Activated B cell treated with CpG ODN at 0.5 μM for 24 hours (primary cell): Measurements from ENCODE around the gene UCN2. TPM values are rescaled to one million over a fixed set of nuclear protein-coding genes. Genes with fewer than 3 reads are reported as not detected.

Source experiments
- ATAC-seq: fragments of 200-7000 bp; cut with Tn5 transposase; one replicate; pipeline ENCODE4 v1.10.0; 2021; ENCODE audit warnings: low read depth, mild to moderate bottlenecking, moderate library complexity
- CTCF ChIA-PET: fragments of 350-600 bp; sonication (Branson Sonifier 250); formaldehyde crosslinking; loops from one replicate; lab custom pipeline; 2021; ENCODE audit warnings: antibody characterized with exemption; lab: Charles Lee
- POLR2A ChIA-PET: fragments of 350-600 bp; sonication (Branson Sonifier 250); formaldehyde crosslinking; loops from one replicate; lab custom pipeline; 2021; ENCODE audit warnings: antibody characterized with exemption; lab: Charles Lee
- DNase-seq: peaks from one replicate; pipeline ENCODE4 v3.0.0; 2022
- H3K27ac Mint-ChIP-seq: one replicate; pipeline ENCODE4 v1.8.0; 2020; ENCODE audit warnings: mixed read lengths
- H3K27me3 Mint-ChIP-seq: one replicate; pipeline ENCODE4 v1.8.0; 2021; ENCODE audit warnings: mixed read lengths
- H3K36me3 Mint-ChIP-seq: one replicate; pipeline ENCODE4 v1.8.0; 2021; ENCODE audit warnings: low read depth, mixed read lengths
- H3K4me1 Mint-ChIP-seq: one replicate; pipeline ENCODE4 v1.8.0; 2021; ENCODE audit warnings: mixed read lengths
- H3K4me3 Mint-ChIP-seq: one replicate; pipeline ENCODE4 v1.8.0; 2020; ENCODE audit warnings: mild to moderate bottlenecking, mixed read lengths
- H3K9me3 Mint-ChIP-seq: one replicate; pipeline ENCODE4 v1.8.0; 2020; ENCODE audit warnings: mixed read lengths
- intact Hi-C: fragments of 100-400 bp; cut with micrococcal nuclease; formaldehyde crosslinking; loops from one replicate; pipeline ENCODE4 v1.15.1; 2024
- total RNA-seq: library from RNA; stranded (reverse); gene quantifications from 2 replicates; pipeline ENCODE4 v1.2.3, GENCODE V29; 2022
- TF ChIP-seq, protein P1 (sequence below): fragments of 200-600 bp; IDR thresholded peaks from one replicate; pipeline ENCODE4 v1.8.0; 2022; ENCODE audit warnings: antibody characterized with exemption, mild to moderate bottlenecking

UCN2 gene
- total RNA-seq, 1 donor from 2014 or later = not detected

DNA sequence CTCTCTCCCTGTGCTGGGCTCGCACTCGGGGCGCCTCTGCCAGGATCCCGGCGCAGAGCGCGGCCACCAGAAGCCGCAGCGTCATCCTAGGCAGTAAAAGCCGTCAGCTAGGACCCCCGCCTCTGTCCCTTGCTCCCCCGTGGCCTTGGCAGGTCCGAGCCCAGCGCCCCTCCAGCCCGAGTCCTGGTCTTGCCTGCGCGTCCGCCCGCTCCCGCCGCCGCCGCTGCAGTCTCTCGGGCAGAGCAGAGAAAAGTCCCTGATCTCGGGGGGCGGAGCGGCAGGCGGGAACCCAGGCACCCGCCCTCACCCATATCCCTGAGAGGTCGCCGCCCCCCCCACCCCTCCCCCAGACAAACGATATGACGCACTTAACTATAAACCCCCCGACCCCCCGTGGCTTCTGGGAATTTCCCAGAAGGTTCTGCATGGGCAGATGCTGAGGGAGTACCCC is 31.5 kb upstream of the UCN2 start, which contains the start of gene COL7A1:
Gene COL7A1 (minus strand): TSS at position 255 of the 451 bp plus-strand sequence. CDS start 170 bp downstream, at position 85.
- DNase-seq (no peak), ATAC-seq (peak; percentile 66)
- intact Hi-C loops = no loop called here
- CTCF ChIA-PET = no interaction called here
- H3K9me3 Mint-ChIP-seq = no peaks in the 10 kb centered on the region
- H3K4me1 Mint-ChIP-seq = peaks cover 14% of the 10 kb centered on the region
- POLR2A ChIA-PET = no interaction called here
- peak within 1 kb of the TSS; percentile 57 for H3K4me3 Mint-ChIP-seq
- TF ChIP-seq, protein P1, sequence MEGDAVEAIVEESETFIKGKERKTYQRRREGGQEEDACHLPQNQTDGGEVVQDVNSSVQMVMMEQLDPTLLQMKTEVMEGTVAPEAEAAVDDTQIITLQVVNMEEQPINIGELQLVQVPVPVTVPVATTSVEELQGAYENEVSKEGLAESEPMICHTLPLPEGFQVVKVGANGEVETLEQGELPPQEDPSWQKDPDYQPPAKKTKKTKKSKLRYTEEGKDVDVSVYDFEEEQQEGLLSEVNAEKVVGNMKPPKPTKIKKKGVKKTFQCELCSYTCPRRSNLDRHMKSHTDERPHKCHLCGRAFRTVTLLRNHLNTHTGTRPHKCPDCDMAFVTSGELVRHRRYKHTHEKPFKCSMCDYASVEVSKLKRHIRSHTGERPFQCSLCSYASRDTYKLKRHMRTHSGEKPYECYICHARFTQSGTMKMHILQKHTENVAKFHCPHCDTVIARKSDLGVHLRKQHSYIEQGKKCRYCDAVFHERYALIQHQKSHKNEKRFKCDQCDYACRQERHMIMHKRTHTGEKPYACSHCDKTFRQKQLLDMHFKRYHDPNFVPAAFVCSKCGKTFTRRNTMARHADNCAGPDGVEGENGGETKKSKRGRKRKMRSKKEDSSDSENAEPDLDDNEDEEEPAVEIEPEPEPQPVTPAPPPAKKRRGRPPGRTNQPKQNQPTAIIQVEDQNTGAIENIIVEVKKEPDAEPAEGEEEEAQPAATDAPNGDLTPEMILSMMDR = no peak
- H3K27me3 Mint-ChIP-seq = peaks cover 23% of the 10 kb centered on the region
- no peak within 1 kb of the TSS for H3K27ac Mint-ChIP-seq
- H3K36me3 Mint-ChIP-seq = peaks cover 27% of the 10 kb centered on the region

DNA sequence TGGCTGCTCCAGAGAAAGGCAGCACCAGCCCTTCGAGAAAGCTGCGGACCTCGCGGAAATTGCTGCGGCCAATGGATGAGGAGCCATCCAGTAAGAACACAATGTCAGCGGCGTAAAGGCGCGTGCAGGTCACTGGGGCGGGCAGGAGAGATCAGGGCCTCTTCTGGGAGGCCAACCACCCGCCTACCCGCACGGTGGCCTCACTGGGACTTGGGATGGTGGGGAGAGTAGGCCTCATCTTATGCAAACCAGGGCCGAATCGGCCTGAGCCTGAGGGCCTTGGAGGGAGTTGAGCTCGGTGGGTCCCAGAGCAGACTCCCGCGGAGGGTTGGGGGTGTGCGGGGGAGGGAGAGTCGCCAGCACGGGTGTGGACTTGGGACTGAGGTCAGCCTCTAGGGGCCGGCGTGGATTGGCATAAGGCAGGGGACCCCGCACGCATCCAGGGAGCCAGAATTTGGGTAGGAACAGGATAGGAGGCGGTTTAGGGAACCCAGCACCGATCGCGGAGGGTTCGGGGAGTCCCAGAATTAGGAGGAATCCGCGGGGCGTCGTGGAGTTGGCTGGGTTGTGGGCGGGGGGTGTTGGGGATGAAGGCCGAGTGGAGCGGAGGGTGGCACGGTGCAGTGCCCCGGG is 31.0 kb upstream of the UCN2 start:
- DNase-seq (no peak), ATAC-seq (no peak)
- Mint-ChIP-seq H3K27ac (no peak overlapping the region), H3K36me3 (peaks cover 23% of the 10 kb centered on the region), H3K4me3 (peak overlapping the region; percentile 57), H3K27me3 (peaks cover 28% of the 10 kb centered on the region), H3K9me3 (no peaks in the 10 kb centered on the region), H3K4me1 (peaks cover 14% of the 10 kb centered on the region)
- TF ChIP-seq, protein P1 = no peak
- ChIA-PET CTCF (no interaction called here), POLR2A (no interaction called here)
- intact Hi-C loops = no loop called here

DNA sequence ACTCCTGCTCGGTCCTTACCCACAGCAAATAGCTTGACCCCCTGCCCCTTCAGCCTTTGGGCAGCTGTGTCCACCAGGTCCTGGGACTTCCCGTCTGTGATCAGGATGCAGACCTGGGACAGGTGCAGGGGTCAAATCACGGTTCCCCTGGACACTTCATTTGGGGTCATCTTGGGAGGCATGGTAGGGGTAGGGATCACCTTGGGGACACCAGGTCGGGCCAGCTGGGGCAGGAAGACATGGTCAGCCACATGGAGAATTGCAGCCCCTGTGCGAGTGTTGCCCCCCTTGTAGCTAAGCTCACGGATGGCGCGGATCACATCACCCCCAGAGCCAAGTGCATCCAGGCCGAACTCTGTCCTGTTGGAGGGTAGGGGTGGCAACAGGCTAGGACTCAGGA is 29.8 kb upstream of the UCN2 start:
- peaks cover 14% of the 10 kb centered on the region for H3K4me1 Mint-ChIP-seq
- TF ChIP-seq, protein P1 = no peak
- no peak overlapping the region for H3K27ac Mint-ChIP-seq
- H3K9me3 Mint-ChIP-seq = no peaks in the 10 kb centered on the region
- H3K4me3 Mint-ChIP-seq = no peak overlapping the region
- peaks cover 11% of the 10 kb centered on the region for H3K36me3 Mint-ChIP-seq
- CTCF ChIA-PET = no interaction called here
- intact Hi-C loops = no loop called here
- POLR2A ChIA-PET = interaction anchor here (0.6 kb wide), 1 partner anchor 9 kb away, joined by 3 read pairs; no protein-coding TSS in a partner anchor
- DNase-seq = no peak
- H3K27me3 Mint-ChIP-seq = peaks cover 36% of the 10 kb centered on the region
- no peak for ATAC-seq

DNA sequence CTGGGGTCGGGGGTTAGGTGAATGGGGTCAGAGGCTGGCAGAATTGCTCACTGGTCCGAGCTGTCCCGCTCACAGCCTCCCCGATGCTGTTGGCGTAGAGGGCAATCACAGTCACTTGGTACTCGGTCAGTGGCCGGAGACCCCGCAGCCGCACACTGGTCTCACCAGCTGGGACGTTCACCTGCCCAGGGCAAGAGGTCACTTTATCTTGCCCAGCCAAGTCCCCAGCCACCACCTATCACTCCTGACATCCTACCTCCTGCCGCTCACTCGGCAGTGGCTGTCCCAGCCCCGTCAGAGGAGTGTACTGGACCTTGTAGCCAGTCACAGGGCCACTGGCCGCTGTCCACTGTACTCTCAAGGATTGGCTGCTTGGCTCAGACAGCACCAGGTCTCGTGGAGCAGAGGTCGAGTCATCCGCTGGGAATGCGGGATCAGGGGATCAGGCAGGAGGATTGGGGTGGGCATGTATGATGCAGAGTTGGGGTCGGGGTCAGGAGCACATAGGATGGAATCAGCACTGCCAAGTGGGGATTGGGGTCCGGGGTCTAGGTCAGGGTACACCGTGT is 29.0 kb upstream of the UCN2 start:
- DNase-seq (no peak), ATAC-seq (no peak)
- Mint-ChIP-seq H3K4me3 (no peak overlapping the region), H3K27me3 (peaks cover 41% of the 10 kb centered on the region), H3K9me3 (no peaks in the 10 kb centered on the region), H3K4me1 (peaks cover 14% of the 10 kb centered on the region), H3K27ac (no peak overlapping the region), H3K36me3 (peaks cover 6% of the 10 kb centered on the region)
- CTCF ChIA-PET = no interaction called here
- POLR2A ChIA-PET = no interaction called here
- intact Hi-C loops = no loop called here
- TF ChIP-seq, protein P1 = no peak

DNA sequence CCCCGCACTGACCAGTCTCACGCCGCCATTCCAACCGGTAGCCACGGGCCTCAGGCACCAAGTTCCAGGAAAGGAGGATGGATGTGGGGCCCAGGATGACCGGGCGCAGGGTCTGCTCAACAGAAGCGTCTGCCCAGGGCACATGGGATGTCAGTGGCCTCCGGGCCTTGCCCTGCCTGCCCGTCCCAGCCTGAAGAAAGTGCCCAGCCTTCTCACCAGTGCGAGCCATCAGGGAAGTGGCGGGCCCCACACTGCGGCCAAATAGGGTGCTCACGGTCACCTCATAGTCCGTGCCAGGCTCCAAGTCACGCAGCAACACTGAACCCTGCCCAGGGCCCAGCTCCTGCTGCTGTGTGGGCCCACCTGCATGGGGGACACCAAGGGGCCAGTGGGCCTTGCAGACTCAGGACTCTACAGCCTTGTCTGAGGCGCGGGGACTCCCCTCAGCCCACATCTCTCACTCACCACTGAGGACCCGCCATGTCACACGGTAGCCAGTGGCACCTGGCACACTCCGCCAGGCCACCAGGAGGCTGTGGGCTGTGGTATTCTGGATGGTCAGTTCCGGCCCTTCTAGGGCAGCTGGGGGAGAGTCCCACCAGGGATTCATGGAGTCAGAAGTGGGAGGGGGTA is 28.4 kb upstream of the UCN2 start:
- POLR2A ChIA-PET = no interaction called here
- Mint-ChIP-seq H3K9me3 (no peaks in the 10 kb centered on the region), H3K27me3 (peaks cover 45% of the 10 kb centered on the region), H3K4me1 (peaks cover 14% of the 10 kb centered on the region), H3K36me3 (peaks cover under 1% of the 10 kb centered on the region), H3K4me3 (no peak overlapping the region), H3K27ac (no peak overlapping the region)
- ATAC-seq (no peak), DNase-seq (no peak)
- CTCF ChIA-PET = no interaction called here
- TF ChIP-seq, protein P1 = no peak
- intact Hi-C loops = no loop called here
